Astrocyte of the hippocampus (primary cell): ENCODE data around the gene FBLN1.

Experiments
- DNase-seq: peaks from one replicate; pipeline ENCODE4 v3.0.0; 2011; ENCODE audit warnings: low read depth, low spot score

Gene FBLN1

DNA sequence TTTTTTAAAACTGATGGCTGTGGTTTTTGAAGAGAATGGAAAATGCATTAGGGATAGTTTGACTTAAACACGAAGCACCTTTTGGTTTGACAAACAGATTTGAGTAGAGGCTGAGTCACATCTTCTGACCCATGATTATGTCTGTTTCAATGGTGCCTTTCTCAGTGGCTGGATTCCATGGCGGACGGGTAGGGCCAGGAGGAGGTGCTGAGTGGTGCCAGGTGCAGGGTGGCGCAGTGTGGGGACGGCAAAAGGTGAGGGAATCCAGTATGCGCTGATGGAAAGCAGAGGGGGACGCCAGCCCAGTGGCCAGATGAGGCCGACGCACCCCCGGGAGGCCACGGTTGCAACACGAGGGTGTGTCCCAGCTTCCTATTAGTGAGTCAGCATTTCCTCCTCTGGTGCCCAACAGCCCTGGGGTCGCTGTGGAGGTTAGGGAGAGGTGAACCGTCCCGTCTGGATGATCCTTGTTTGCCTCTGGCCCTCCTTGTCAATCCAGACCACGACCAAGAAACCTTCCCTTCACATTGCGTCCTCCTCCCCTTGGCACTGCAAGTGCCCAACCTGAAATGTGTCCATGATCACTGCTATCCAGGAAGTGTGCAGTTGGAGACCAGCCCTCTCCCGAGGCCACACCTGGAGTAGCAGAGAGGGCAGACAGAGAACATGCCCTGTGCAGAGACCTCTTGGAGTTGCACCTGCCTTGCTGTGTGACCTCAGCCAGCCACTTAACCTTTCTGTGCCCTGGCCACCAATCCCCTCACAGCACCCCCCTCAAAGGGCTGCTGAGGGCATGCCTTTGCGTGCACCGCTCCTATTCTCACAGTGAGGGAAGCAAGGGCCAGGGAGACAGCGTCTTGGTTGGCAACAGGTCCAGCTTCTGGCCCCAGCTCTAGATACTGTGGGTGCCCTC lies 136.4 kb downstream of the FBLN1 start:
- DNase-seq = peak; percentile 23

DNA sequence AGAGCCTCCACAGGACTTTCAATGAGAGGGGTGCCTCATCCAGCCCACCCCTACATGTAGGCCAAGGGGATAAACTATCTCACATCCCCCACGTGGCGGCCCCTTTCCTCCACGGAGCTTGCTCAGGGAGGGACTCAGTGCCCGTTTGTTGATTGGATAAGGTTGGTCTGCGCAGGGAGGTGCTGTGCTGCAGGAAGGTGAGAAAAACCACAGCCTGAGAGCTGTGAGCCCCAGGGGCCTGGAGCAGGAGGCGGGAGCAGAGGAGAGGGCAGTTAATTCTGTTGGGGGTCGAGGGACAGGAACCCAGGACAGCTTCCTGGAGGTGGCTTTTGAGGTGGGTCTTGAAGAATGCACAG lies 137.0 kb downstream of the FBLN1 start:
- DNase-seq = no peak

DNA sequence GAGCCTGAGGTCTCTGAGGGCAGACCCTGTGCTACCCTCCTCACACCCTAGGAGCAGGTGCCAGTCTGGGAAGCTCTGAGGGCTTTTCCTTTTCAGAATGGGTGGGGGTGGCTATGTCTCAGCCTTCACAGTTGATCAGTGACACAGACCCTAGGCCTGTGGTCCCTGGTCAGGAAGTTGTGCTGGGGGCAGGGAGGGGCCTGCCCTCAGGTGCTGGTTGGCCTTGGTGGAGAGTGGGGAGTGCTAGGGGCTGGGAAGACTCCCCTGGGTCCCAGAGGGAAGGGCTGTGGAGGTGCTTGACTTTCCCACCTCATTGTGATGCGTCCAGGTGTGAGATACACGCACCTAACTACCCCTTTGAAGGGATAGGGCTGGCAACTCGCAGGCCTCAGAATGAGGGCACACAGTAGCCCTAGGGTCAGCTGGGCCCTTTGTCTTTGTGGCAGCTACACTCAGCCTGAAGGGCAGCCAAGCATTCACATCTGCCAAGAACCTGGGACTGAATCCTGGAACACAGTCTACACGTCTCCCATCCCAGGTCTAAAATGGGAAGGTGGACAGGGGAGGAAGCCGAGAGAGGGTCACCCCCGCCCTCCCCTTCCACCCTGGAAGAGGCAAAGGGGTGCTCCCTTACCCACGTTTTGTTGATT lies 137.7 kb downstream of the FBLN1 start:
- DNase-seq = no peak

DNA sequence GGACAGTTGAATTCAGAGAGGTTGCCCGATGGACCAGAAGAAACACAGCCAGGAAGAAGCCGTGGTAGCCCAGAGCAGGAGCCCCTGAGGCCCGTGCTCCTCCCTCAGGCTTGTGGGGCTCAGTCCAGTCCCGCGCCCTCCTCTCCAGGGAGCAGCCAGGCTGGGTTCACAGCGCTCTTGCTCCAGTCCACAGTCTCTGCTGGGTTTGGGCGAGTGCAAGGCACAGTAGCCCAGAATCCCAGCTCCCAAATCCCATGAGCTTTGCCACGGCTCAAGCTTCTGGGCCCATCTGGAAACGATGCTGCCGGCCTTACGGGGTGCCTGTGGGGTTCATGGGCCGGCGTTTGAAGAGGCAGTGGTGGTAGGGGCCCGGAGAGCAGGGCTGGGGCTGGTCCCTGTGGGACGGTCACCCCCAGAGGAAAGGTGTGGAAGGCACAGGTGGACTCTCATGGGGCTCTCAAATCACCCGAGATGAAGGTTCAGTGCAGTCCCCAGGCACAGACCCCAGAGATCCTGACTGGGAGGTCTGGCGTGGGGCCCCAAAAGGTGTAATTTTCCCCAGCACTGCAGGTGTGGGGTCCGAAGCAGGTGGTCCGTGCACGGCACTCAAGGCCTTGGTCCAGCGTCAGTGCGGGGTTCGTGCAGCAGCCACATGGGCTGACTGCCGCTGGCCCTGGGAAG lies 138.4 kb downstream of the FBLN1 start:
- no peak for DNase-seq

DNA sequence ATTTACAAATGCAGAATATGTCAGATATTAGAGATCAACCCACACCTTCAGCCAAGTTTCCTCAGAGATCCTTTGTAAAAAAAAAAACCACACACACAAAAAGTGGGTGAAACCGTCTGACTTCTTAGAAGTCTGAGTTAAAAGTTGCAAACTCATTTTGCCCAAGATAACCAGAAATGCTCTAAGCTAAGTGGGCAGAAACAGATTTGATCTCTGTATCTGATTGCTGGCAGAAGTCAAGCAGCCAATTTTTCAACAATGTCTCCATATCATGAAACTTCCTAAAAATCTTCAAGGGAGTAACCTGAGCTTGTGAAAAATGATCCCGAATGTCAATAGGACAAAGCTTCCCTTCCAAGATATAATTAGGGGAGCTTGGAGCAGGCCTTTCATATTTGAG lies 140.3 kb downstream of the FBLN1 start:
- no peak for DNase-seq

DNA sequence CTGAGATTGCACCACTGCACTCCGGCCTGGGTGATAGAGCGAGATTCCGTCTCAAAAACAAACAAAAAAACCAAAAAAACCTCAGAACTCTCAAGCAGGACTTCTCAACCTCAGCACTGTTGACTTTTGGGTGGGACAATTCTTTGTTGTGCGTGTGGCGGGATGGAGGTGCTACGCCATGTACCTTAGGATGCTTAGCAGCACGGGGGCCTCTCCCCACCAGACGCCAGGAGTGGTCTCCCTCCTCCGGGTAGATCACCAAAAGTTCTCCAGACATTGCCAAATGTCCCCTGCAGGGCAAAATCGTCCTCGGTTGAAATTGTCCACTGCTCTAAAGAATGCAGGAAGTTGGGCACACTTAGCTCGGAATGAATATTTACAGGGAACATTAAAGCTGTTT lies 142.0 kb downstream of the FBLN1 start:
- DNase-seq = no peak

DNA sequence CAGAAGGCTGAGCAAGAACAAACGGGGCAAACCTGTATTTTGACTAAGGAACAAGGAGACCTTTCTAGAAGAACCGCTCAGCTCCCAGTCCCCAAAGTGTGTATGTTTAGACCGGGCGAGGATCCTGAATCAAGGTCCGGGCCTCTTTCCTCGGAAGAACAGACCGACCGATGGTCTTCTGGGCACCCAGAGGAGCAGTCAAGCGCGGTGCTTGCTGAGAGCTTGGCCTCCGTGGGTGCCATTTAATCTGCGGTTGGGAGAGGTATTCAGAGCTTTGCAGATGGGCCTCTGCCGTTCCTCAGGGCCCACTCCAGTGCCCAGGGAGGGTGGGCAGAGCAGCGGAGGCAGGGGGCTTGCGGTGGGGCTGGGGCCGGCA lies 142.5 kb downstream of the FBLN1 start:
- no peak for DNase-seq

DNA sequence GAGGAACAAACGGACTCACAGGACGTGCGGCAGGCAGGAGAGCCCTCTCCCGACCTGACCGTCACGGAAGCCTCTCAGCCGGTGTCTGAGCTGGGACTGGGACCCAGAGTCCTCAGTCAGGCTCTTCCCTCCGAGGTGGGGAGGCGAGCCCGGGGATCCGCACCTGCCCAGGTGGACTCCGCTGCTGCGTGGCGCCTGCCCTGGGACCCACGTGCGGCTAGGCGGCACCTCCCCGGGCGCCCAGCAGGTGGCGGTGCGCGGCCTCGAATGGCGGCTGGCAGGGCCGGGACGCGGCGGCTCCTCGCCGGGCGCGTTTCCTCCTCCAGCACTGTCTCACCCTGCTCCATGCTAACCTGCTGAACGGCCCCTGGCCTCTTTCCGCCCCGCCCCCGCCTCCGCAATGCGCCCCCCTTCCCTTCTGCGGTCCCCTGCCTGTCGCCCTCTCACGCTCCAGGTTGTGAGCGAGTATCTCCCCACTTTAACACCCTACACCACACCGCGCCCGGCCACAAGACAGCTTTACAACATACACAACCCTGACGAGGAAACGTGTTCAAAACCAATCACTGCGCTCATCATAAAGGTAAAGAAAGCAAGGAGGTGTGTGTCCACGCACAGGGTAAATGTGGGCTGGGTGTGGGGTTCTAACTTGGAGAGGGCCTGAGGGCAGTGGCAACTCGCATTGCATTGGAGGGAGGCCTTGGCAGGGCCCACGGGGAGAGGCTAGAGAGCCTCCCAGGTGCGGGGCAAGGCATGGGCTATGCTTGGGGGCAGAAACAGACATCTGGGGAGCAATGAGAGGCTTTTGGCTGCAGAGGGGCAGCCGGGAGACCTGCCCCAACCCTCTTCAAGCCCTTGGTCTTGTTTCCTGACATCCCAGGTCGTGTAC lies 143.1 kb downstream of the FBLN1 start:
- peak; percentile 89 for DNase-seq

DNA sequence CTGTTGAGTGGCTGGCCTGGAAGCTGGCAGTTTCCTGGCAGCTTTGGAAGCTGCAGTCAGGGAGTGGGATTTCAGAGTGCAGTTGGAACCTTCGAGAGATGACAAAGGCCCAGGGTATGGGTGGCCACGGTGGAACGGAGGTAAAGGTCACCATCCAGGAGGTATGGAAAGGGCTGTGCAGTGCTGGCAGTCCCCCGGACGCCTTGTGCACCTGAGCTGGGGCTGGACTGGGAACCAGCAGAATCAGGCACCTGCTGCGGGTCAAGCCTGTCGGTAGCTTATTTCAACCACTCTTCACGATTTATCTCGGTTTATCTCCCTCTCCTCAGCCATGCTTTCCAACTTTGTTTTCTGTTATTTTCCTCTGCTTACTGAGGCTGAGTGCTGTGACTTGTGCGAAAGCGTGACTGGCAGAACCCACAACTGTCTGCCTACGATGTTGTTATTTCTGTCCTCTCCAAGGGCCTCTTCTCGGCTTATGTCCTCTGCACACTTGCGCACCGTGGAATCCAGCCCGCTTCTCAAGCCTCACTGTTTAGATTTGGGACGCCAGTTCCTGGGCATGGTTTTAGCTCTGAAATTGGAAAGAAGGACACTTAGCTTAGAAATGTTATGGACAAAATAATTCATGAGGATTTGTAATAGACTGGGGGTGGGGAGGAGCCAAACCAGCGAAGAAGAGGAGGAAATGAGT lies 145.0 kb downstream of the FBLN1 start:
- no peak for DNase-seq

DNA sequence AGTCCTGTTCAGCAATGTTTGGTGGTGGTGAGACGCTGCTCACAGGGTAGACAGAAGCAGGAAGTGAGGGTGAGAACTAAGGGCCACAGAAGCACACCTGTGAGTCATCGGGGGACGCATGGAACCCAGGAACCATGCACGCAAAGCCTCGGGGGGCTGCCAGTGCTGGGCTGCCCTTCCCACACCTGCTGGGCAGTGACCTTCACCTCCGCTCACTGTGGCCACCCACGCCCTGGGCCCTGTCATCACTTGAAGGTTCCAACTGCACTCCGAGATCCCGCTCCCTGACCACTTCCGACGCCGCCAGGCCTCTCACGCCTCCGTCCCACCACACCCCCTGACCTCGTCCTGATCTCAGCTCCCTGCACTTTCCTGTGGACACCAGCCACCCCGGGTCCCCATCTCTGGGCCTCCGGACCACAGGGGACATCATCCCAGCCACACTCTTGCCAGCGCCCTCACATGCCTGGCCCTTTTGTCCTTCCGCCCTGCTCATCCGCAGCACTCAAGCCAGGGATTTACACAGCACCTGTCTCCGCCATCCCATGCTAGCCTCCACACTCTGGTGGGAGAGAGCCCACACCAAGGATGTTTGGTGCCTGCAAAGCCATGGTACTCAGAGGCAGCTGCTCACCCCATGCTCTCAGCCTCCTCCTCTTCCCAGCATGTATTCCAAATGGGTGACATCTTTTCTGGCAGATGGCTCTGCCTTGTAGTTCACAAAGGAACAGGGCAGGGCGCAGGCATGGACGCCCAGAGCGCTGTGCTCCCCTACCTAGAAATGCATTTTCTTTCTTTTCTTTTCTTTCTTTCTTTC lies 145.8 kb downstream of the FBLN1 start:
- DNase-seq = no peak

DNA sequence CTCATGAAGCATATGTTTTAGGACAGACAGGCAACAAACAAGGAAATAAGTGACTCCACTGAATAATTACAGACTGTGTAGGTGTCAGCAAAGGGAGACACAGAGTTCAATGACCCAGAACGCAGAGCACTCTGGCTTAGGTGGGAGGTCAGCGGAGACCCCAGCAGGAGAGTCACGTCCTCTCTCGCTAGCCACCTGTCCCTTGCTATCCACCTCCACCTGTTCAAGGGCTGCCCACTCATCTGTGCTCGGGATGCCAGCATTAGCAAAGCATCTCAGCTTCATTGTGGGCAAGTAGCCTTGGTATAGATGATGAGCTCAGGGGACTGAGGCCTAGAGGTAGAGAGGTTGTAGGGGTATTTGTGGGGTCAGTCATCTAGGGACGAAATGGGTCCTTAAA lies 147.1 kb downstream of the FBLN1 start:
- DNase-seq = no peak

DNA sequence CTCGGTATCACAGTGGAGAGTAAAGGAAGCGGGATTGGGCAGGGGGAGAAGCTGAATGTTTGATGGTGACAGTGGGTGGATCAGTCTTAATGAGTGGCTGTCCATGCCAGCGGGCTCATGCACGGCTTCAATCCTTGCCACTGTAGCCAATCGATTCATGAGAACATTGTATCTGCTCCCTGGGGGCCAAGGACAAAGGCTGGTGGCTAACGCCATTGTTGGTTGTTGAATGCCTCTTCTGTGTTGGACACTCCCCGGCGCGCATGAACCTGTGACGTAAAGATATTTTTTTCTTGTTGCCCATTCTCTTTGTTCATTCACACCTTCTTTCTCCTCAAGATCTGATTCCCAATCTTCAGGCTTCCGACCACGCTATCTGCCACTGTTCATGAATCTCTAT lies 148.0 kb downstream of the FBLN1 start:
- DNase-seq = no peak
